ENCODE data around the gene TMEM86A.
"Not testable (repeated sequence)": the region's sequence is repeated elsewhere in the genome, so short reads cannot be mapped to it uniquely, and the experiment has no call there.

Gene TMEM86A

GRCh38 chr11:18671246-18671645, 27.3 kb upstream of the TMEM86A start:
- TF ChIP-seq Cebpa-rat (IDR thresholded peaks at IDR 0.05): no peak
- no peaks in the 10 kb centered on the region for H3K36me3 ChIP-seq
- no peak overlapping the region for H3K4me2 ChIP-seq
- H3K4me1 ChIP-seq: peaks cover 0 to 53% (median 18%) of the 10 kb centered on the region in 10 experiments; a peak in 15 of 20 replicates
- no peak overlapping the region for H3K4me3 ChIP-seq
- H3K9me3 ChIP-seq (replicated peaks in 1 of 11): peaks cover 0 to 8% (median 0%) of the 10 kb centered on the region in 11 experiments; a peak in 1 of 22 replicates
- no peak overlapping the region for H3K27ac ChIP-seq
- H3K9ac ChIP-seq: no peak overlapping the region
- no peaks in the 10 kb centered on the region for H3K27me3 ChIP-seq
- H4K20me1 ChIP-seq: no peaks in the 10 kb centered on the region

GRCh38 chr11:18672209-18672608, 26.4 kb upstream of the TMEM86A start:
- H3K4me1 ChIP-seq: peaks cover 0 to 44% (median 14%) of the 10 kb centered on the region in 10 experiments; a peak in 15 of 20 replicates
- not testable (repeated sequence) for H3K36me3 ChIP-seq; H3K4me3 ChIP-seq; H3K27me3 ChIP-seq; H3K9ac ChIP-seq; H4K20me1 ChIP-seq; H3K9me3 ChIP-seq (replicated peaks in 1 of 11); H3K27ac ChIP-seq
- H3K4me2 ChIP-seq: peak overlapping the region in 6 of 11 experiments; percentile 8 to 42 (median 30); a peak in 3 of 22 replicates

GRCh38 chr11:18676803-18677202, 21.8 kb upstream of the TMEM86A start:
- Histone ChIP-seq H3K27ac (no peak overlapping the region), H3K27me3 (no peaks in the 10 kb centered on the region), H3K4me2 (no peak overlapping the region), H3K4me1 (peaks cover 0 to 7% (median 5%) of the 10 kb centered on the region in 10 experiments; a peak in 12 of 20 replicates), H3K9me3 (replicated peaks in 1 of 11) (peaks cover 0 to 8% (median 0%) of the 10 kb centered on the region in 11 experiments; a peak in 1 of 22 replicates), H3K36me3 (no peaks in the 10 kb centered on the region), H3K9ac (no peak overlapping the region), H3K4me3 (no peak overlapping the region), H4K20me1 (no peaks in the 10 kb centered on the region)
- TF ChIP-seq Cebpa-rat (IDR thresholded peaks at IDR 0.05): no peak

GRCh38 chr11:18677560-18677959, 21.0 kb upstream of the TMEM86A start:
- no peaks in the 10 kb centered on the region for H3K27me3 ChIP-seq
- H3K4me1 ChIP-seq: peaks cover 0 to 1% (median 0%) of the 10 kb centered on the region in 10 experiments; a peak in 1 of 20 replicates
- H3K9ac ChIP-seq: no peak overlapping the region
- no peaks in the 10 kb centered on the region for H4K20me1 ChIP-seq
- H3K36me3 ChIP-seq: no peaks in the 10 kb centered on the region
- no peak for TF ChIP-seq Cebpa-rat (IDR thresholded peaks at IDR 0.05)
- H3K4me2 ChIP-seq: no peak overlapping the region
- H3K4me3 ChIP-seq: no peak overlapping the region
- peaks cover 0 to 7% (median 0%) of the 10 kb centered on the region in 11 experiments; a peak in 1 of 22 replicates for H3K9me3 ChIP-seq (replicated peaks in 1 of 11)
- H3K27ac ChIP-seq: no peak overlapping the region

- H3K27me3 ChIP-seq; H3K4me3 ChIP-seq; H3K27ac ChIP-seq; H3K4me1 ChIP-seq; H3K9me3 ChIP-seq (replicated peaks in 1 of 11); H3K4me2 ChIP-seq; H3K9ac ChIP-seq; H3K36me3 ChIP-seq; H4K20me1 ChIP-seq: not testable (repeated sequence)
Observed at GRCh38 chr11:18681949-18682348, 16.6 kb upstream of the TMEM86A start.

- no peaks in the 10 kb centered on the region for H3K4me1 ChIP-seq
- H3K27ac ChIP-seq: no peak overlapping the region
- no peak overlapping the region for H3K4me2 ChIP-seq
- no peak overlapping the region for H3K4me3 ChIP-seq
- no peak overlapping the region for H3K9ac ChIP-seq
- H3K36me3 ChIP-seq: no peaks in the 10 kb centered on the region
- TF ChIP-seq Cebpa-rat (IDR thresholded peaks at IDR 0.05): no peak
- no peaks in the 10 kb centered on the region for H3K9me3 ChIP-seq (replicated peaks in 1 of 11)
- H4K20me1 ChIP-seq: no peaks in the 10 kb centered on the region
- H3K27me3 ChIP-seq: no peaks in the 10 kb centered on the region
Observed at GRCh38 chr11:18682466-18682865, 16.1 kb upstream of the TMEM86A start.

- Histone ChIP-seq H3K27ac (no peak overlapping the region), H3K4me2 (no peak overlapping the region), H3K4me1 (no peaks in the 10 kb centered on the region), H3K9me3 (replicated peaks in 1 of 11) (no peaks in the 10 kb centered on the region), H3K4me3 (no peak overlapping the region), H3K9ac (no peak overlapping the region), H4K20me1 (no peaks in the 10 kb centered on the region), H3K36me3 (no peaks in the 10 kb centered on the region), H3K27me3 (no peaks in the 10 kb centered on the region)
- no peak for TF ChIP-seq Cebpa-rat (IDR thresholded peaks at IDR 0.05)
Observed at GRCh38 chr11:18684267-18684666, 14.3 kb upstream of the TMEM86A start.

- H3K27ac ChIP-seq; H3K36me3 ChIP-seq; H4K20me1 ChIP-seq; H3K4me3 ChIP-seq; H3K9me3 ChIP-seq (replicated peaks in 1 of 11); H3K4me2 ChIP-seq; H3K27me3 ChIP-seq; H3K9ac ChIP-seq: not testable (repeated sequence)
- H3K4me1 ChIP-seq: peaks cover 0 to 15% (median 7%) of the 10 kb centered on the region in 10 experiments; a peak in 12 of 20 replicates
Observed at GRCh38 chr11:18691467-18692140, 7.0 kb upstream of the TMEM86A start.

- peaks cover 1 to 29% (median 18%) of the 10 kb centered on the region in 10 experiments; a peak in 19 of 20 replicates for H3K4me1 ChIP-seq
- H3K27ac ChIP-seq: no peak overlapping the region
- no peaks in the 10 kb centered on the region for H3K9me3 ChIP-seq (replicated peaks in 1 of 11)
- no peak overlapping the region for H3K9ac ChIP-seq
- no peaks in the 10 kb centered on the region for H3K27me3 ChIP-seq
- H3K36me3 ChIP-seq: no peaks in the 10 kb centered on the region
- H3K4me2 ChIP-seq: peak overlapping the region in 1 of 11 experiments; percentile 1; a peak in 1 of 22 replicates
- no peak for TF ChIP-seq Cebpa-rat (IDR thresholded peaks at IDR 0.05)
- no peak overlapping the region for H3K4me3 ChIP-seq
- H4K20me1 ChIP-seq: no peaks in the 10 kb centered on the region
Observed at GRCh38 chr11:18692941-18693760, 5.4 kb upstream of the TMEM86A start.
